Caco-2 (cell line): ENCODE data around the gene ABCC12. TPM values are rescaled to one million over a fixed set of nuclear protein-coding genes. Genes with fewer than 3 reads are reported as not detected.

Experiments used
- BruUV-seq: library from RNA; stranded (reverse); fragments of 400-500 nt; replicated peaks from 2 replicates; lab custom pipeline; 2021; lab: Mats Ljungman, UMichigan
- CTCF ChIA-PET: fragments of 300-600 bp; sonication (Branson Sonifier 250); formaldehyde crosslinking; loops from one replicate; lab custom pipeline; 2022; ENCODE audit warnings: antibody characterized with exemption; lab: Charles Lee
- POLR2A ChIA-PET: fragments of 300-600 bp; sonication (Branson Sonifier 250); formaldehyde crosslinking; loops from one replicate; lab custom pipeline; 2022; ENCODE audit warnings: antibody characterized with exemption; lab: Charles Lee
- DNase-seq, 2 experiments: peaks; one replicate each; pipeline versions ENCODE4 v3.0.0 to v3.0.0-alpha.2; 2020 to 2022
- H3K27me3 ChIP-seq: replicated peaks from 2 replicates; pipeline ENCODE4 v1.6.0; 2011; ENCODE audit warnings: low read length; ENCODE audit not compliant: control insufficient read depth, insufficient read depth
- H3K36me3 ChIP-seq: 2 replicates; pipeline ENCODE4 v1.5.1; 2011; ENCODE audit warnings: low read length; ENCODE audit not compliant: control insufficient read depth, insufficient read depth
- H3K4me1 ChIP-seq: fragments of 250-450 bp; sonication (Bioruptor Pico); 2 replicates; pipeline ENCODE4 v1.5.1; 2020; ENCODE audit warnings: mild to moderate bottlenecking
- H3K4me3 ChIP-seq: 2 replicates; pipeline ENCODE4 v1.5.1; 2011; ENCODE audit warnings: low read depth, mild to moderate bottlenecking, control low read depth, low read length
- H3K9me3 ChIP-seq: fragments of 250-450 bp; sonication (Bioruptor Pico); 2 replicates; pipeline ENCODE4 v1.5.1; 2020; ENCODE audit warnings: mild to moderate bottlenecking, moderate library complexity
- H3K27ac Mint-ChIP-seq: one replicate; pipeline ENCODE4 v1.8.0; 2022; ENCODE audit warnings: mixed read lengths; ENCODE audit not compliant: unreplicated experiment
- H3K27me3 Mint-ChIP-seq: one replicate; pipeline ENCODE4 v1.8.0; 2022; ENCODE audit warnings: mixed read lengths; ENCODE audit not compliant: insufficient read depth, unreplicated experiment
- H3K36me3 Mint-ChIP-seq: one replicate; pipeline ENCODE4 v1.8.0; 2022; ENCODE audit warnings: mild to moderate bottlenecking, mixed read lengths; ENCODE audit not compliant: insufficient read depth, unreplicated experiment
- H3K4me1 Mint-ChIP-seq: one replicate; pipeline ENCODE4 v1.8.0; 2022; ENCODE audit warnings: low read depth, mixed read lengths; ENCODE audit not compliant: unreplicated experiment
- H3K4me3 Mint-ChIP-seq: one replicate; pipeline ENCODE4 v1.8.0; 2022; ENCODE audit warnings: mild to moderate bottlenecking, moderate library complexity, mixed read lengths; ENCODE audit not compliant: unreplicated experiment
- H3K9me3 Mint-ChIP-seq: one replicate; pipeline ENCODE4 v1.8.0; 2022; ENCODE audit warnings: mixed read lengths; ENCODE audit not compliant: unreplicated experiment
- intact Hi-C: fragments of 100-400 bp; cut with micrococcal nuclease; formaldehyde crosslinking; loops from one replicate; pipeline ENCODE4 v1.10.0; 2022; ENCODE audit not compliant: unreplicated experiment
- total RNA-seq: library from RNA; stranded (reverse); gene quantifications from 2 replicates; pipeline ENCODE4 v1.2.3, GENCODE V29; 2022
- TF ChIP-seq, protein P1 (sequence below), 2 experiments: fragments of 200-600 bp in 1 of 2; IDR thresholded peaks; 1 replicate in 1 of 2; 2 replicates in 1 of 2; pipeline versions ENCODE4 v1.5.1 to v1.8.0; 2011 to 2022; ENCODE audit warnings: antibody characterized with exemption in 1 of 2, control low read depth in 1 of 2, inconsistent platforms in 1 of 2, low read depth in 1 of 2, low read length in 1 of 2, mild to moderate bottlenecking in 1 of 2, moderate library complexity in 1 of 2; ENCODE audit not compliant: insufficient read depth in 1 of 2, severe bottlenecking in 1 of 2, unreplicated experiment in 1 of 2

Gene ABCC12
- total RNA-seq, 1 experiment from 2014 or later = not detected

DNA sequence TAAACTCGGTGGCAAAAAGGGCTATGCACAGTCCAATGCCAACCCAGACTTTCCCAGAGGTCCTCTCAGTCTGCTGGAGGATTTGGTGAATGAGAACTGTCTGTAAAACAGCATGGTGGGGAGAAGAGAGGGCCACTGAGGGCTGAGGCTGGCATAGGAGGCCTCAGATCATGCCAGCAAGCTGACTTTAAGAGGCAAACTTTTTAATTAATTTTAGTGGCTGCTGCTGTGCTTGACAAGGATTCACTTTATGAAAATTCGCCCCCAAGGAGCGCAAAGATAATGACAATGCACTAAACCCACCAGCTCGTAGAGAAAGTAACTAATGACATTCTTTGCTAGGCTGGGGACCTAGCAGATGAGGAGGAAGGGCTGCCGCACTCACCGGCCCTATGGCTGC is 15.0 kb downstream of the ABCC12 start:
- TF ChIP-seq, protein P1, sequence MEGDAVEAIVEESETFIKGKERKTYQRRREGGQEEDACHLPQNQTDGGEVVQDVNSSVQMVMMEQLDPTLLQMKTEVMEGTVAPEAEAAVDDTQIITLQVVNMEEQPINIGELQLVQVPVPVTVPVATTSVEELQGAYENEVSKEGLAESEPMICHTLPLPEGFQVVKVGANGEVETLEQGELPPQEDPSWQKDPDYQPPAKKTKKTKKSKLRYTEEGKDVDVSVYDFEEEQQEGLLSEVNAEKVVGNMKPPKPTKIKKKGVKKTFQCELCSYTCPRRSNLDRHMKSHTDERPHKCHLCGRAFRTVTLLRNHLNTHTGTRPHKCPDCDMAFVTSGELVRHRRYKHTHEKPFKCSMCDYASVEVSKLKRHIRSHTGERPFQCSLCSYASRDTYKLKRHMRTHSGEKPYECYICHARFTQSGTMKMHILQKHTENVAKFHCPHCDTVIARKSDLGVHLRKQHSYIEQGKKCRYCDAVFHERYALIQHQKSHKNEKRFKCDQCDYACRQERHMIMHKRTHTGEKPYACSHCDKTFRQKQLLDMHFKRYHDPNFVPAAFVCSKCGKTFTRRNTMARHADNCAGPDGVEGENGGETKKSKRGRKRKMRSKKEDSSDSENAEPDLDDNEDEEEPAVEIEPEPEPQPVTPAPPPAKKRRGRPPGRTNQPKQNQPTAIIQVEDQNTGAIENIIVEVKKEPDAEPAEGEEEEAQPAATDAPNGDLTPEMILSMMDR (IDR thresholded peaks at IDR 0.05; ENCODE audit: insufficient read depth in 1 of 2, low read depth in 1 of 2, low read length in 1 of 2, severe bottlenecking in 1 of 2, unreplicated experiment in 1 of 2) = no peak
- Mint-ChIP-seq H3K27ac (no peak overlapping the region), H3K27me3 (peaks cover 8% of the 10 kb centered on the region), H3K36me3 (no peaks in the 10 kb centered on the region), H3K4me1 (no peaks in the 10 kb centered on the region), H3K9me3 (peaks cover 11% of the 10 kb centered on the region), H3K4me3 (no peak overlapping the region)
- H3K4me1 ChIP-seq = no peaks in the 10 kb centered on the region
- ChIA-PET CTCF (no interaction called here), POLR2A (no interaction called here)
- no peaks in the 10 kb centered on the region for H3K27me3 ChIP-seq
- no peaks in the 10 kb centered on the region for H3K9me3 ChIP-seq
- BruUV-seq = no TSS peak
- intact Hi-C loops = no loop called here
- no peak overlapping the region for H3K4me3 ChIP-seq
- no peaks in the 10 kb centered on the region for H3K36me3 ChIP-seq
- DNase-seq = no peak

DNA sequence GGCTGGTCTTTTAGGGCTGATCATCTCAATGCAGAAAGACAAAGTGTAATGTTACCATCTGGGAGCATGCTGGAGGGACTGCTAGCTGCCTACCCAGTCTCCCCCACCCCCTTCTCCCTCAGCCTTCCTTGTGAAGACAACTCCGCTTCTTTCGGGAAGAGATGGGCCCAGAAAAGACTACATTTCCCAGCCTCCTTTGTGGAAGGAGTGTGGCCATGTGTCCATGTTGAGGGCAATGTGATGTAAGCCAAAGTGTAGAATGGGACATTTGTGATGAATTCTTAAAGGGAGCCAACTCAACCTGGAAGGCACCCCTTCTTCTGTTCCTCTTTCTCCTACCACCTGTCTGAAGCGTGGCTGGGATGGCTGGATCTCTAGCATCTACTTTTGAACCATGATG is 16.3 kb downstream of the ABCC12 start:
- H3K27ac Mint-ChIP-seq = no peak overlapping the region
- TF ChIP-seq, protein P1 (IDR thresholded peaks at IDR 0.05; ENCODE audit: insufficient read depth in 1 of 2, low read depth in 1 of 2, low read length in 1 of 2, severe bottlenecking in 1 of 2, unreplicated experiment in 1 of 2) = no peak
- POLR2A ChIA-PET = no interaction called here
- H3K27me3 Mint-ChIP-seq = peaks cover 6% of the 10 kb centered on the region
- H3K9me3 Mint-ChIP-seq = peaks cover 6% of the 10 kb centered on the region
- H3K4me3 ChIP-seq = no peak overlapping the region
- CTCF ChIA-PET = no interaction called here
- no peak for DNase-seq
- H3K36me3 ChIP-seq = no peaks in the 10 kb centered on the region
- H3K4me1 ChIP-seq = no peaks in the 10 kb centered on the region
- H3K4me1 Mint-ChIP-seq = no peaks in the 10 kb centered on the region
- no peaks in the 10 kb centered on the region for H3K9me3 ChIP-seq
- H3K27me3 ChIP-seq = no peaks in the 10 kb centered on the region
- H3K36me3 Mint-ChIP-seq = no peaks in the 10 kb centered on the region
- no TSS peak for BruUV-seq
- no peak overlapping the region for H3K4me3 Mint-ChIP-seq
- intact Hi-C loops = no loop called here

DNA sequence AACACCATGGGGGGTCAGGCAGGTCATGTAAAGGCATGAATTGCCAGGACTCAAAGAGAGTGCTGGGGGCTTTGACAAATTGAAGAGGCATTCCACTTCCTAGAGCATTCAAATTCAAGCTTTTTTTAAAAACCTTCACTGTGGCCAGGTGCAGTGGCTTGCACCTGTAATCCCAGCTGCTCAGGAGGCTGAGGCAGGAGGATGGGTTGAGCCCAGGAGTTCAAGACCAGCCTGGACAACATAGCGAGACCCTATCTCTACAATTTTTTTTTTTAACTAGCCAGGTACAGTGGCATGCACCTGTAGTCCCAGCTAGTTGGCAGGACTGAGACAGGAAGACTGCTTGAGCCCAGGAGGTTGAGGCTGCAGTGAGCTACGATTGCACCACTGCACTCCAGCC is 17.2 kb downstream of the ABCC12 start:
- Histone ChIP-seq H3K9me3 (no peaks in the 10 kb centered on the region), H3K4me1 (no peaks in the 10 kb centered on the region), H3K36me3 (no peaks in the 10 kb centered on the region), H3K27me3 (no peaks in the 10 kb centered on the region), H3K4me3 (no peak overlapping the region)
- Mint-ChIP-seq H3K27ac (no peak overlapping the region), H3K36me3 (no peaks in the 10 kb centered on the region), H3K27me3 (peaks cover 3% of the 10 kb centered on the region), H3K4me3 (no peak overlapping the region), H3K4me1 (no peaks in the 10 kb centered on the region), H3K9me3 (no peaks in the 10 kb centered on the region)
- no peak for DNase-seq
- no TSS peak for BruUV-seq
- intact Hi-C loops = no loop called here
- ChIA-PET POLR2A (no interaction called here), CTCF (no interaction called here)
- TF ChIP-seq, protein P1 (IDR thresholded peaks at IDR 0.05; ENCODE audit: insufficient read depth in 1 of 2, low read depth in 1 of 2, low read length in 1 of 2, severe bottlenecking in 1 of 2, unreplicated experiment in 1 of 2) = no peak
